B cell (primary cell): ENCODE data around the gene SCGN. TPM values are rescaled to one million over a fixed set of nuclear protein-coding genes. Genes with fewer than 3 reads are reported as not detected.

ENCODE experiments used
- ATAC-seq: fragments of 200-7000 bp; cut with Tn5 transposase; one replicate; pipeline ENCODE4 v1.10.0; 2021; ENCODE audit warnings: low read depth, mild to moderate bottlenecking, moderate number of reproducible peaks, moderate library complexity
- CTCF ChIA-PET: fragments of 350-600 bp; sonication (Branson Sonifier 250); formaldehyde crosslinking; loops from one replicate; lab custom pipeline; 2021; ENCODE audit warnings: antibody characterized with exemption, inconsistent platforms; lab: Charles Lee
- POLR2A ChIA-PET: fragments of 350-600 bp; sonication (Branson Sonifier 250); formaldehyde crosslinking; loops from one replicate; lab custom pipeline; 2021; ENCODE audit warnings: antibody characterized with exemption; lab: Charles Lee
- DNase-seq: peaks from one replicate; pipeline ENCODE4 v3.0.0; 2013
- H2AFZ ChIP-seq: 2 replicates; pipeline ENCODE4 v1.6.1; 2012; ENCODE audit warnings: mild to moderate bottlenecking, low read depth, low read length; ENCODE audit not compliant: insufficient read depth, poor library complexity, severe bottlenecking
- H3K27ac ChIP-seq, 2 donors: 1 replicate in 1 of 2; 2 replicates in 1 of 2; pipeline ENCODE4 v1.5.1; 2012 to 2013; ENCODE audit warnings: low read length in 2 of 2, mild to moderate bottlenecking in 2 of 2, moderate library complexity in 1 of 2
- H3K27me3 ChIP-seq, 4 experiments: fragments of 200-600 bp in 1 of 4; sonication (generic) in 1 of 4; replicated peaks in 1 of 4; 1 replicate in 2 of 4; 2 replicates in 2 of 4; pipeline versions ENCODE4 v1.6.1 to v1.7.0; 2013 to 2016; ENCODE audit warnings: low read length in 3 of 4, mild to moderate bottlenecking in 2 of 4, mixed read lengths in 1 of 4, moderate library complexity in 1 of 4; ENCODE audit not compliant: insufficient read depth in 4 of 4, control insufficient read depth in 3 of 4; ENCODE audit errors: control extremely low read depth in 1 of 4
- H3K36me3 ChIP-seq, 2 experiments: replicated peaks in 1 of 2; 1 replicate in 1 of 2; 2 replicates in 1 of 2; pipeline versions ENCODE4 v1.6.1 to v1.7.1; 2013; ENCODE audit warnings: low read length in 1 of 2; ENCODE audit not compliant: insufficient read depth in 2 of 2, control insufficient read depth in 1 of 2; ENCODE audit errors: control extremely low read depth in 1 of 2, extremely low read depth in 1 of 2
- H3K4me1 ChIP-seq, 2 donors: fragments of 200-600 bp in 1 of 2; sonication (generic) in 1 of 2; 1 replicate in 1 of 2; 2 replicates in 1 of 2; pipeline versions ENCODE4 v1.5.1 to v1.6.1; 2013 to 2017; ENCODE audit warnings: low read length in 2 of 2; ENCODE audit not compliant: control insufficient read depth in 2 of 2, insufficient read depth in 2 of 2
- H3K4me2 ChIP-seq: replicated peaks from 2 replicates; pipeline ENCODE3; 2012; ENCODE audit warnings: mild to moderate bottlenecking, low read depth, low read length; ENCODE audit not compliant: poor library complexity, severe bottlenecking
- H3K4me3 ChIP-seq, 5 experiments: fragments of 200-600 bp in 1 of 5; sonication (generic) in 1 of 5; 1 replicate in 3 of 5; 2 replicates in 2 of 5; pipeline versions ENCODE4 v1.5.1 to v1.7.0; 2011 to 2016; ENCODE audit warnings: low read length in 4 of 5, mild to moderate bottlenecking in 4 of 5, low read depth in 2 of 5, control low read depth in 1 of 5, moderate library complexity in 1 of 5; ENCODE audit not compliant: insufficient read depth in 1 of 5; ENCODE audit errors: control extremely low read depth in 1 of 5, extremely low read depth in 1 of 5
- H3K79me2 ChIP-seq: fragments of 200-600 bp; sonication (generic); one replicate; pipeline ENCODE4 v1.6.0; 2016; ENCODE audit warnings: low read length; ENCODE audit not compliant: control insufficient read depth, insufficient read depth
- H3K9ac ChIP-seq: fragments of 200-600 bp; sonication (generic); 2 replicates; pipeline ENCODE4 v1.6.1; 2017; ENCODE audit warnings: mild to moderate bottlenecking, low read length, moderate library complexity
- H3K9me3 ChIP-seq, 3 donors: one replicate each; pipeline versions ENCODE4 v1.6.1 to v1.7.1; 2013; ENCODE audit warnings: low read length in 2 of 3; ENCODE audit not compliant: control insufficient read depth in 2 of 3, insufficient read depth in 1 of 3; ENCODE audit errors: control extremely low read depth in 1 of 3
- H4K20me1 ChIP-seq: 2 replicates; pipeline ENCODE4 v1.6.0; 2012; ENCODE audit warnings: mild to moderate bottlenecking, low read length; ENCODE audit not compliant: insufficient read depth, control insufficient read depth, poor library complexity, severe bottlenecking
- H3K27ac Mint-ChIP-seq: one replicate; pipeline ENCODE4 v1.8.0; 2021; ENCODE audit warnings: mixed read lengths
- H3K27me3 Mint-ChIP-seq: one replicate; pipeline ENCODE4 v1.8.0; 2021; ENCODE audit warnings: mixed read lengths
- H3K4me1 Mint-ChIP-seq: one replicate; pipeline ENCODE4 v1.8.0; 2021; ENCODE audit warnings: mixed read lengths
- H3K4me3 Mint-ChIP-seq: one replicate; pipeline ENCODE4 v1.8.0; 2021; ENCODE audit warnings: mixed read lengths
- H3K9me3 Mint-ChIP-seq: one replicate; pipeline ENCODE4 v1.8.0; 2022; ENCODE audit warnings: mixed read lengths; ENCODE audit not compliant: insufficient read depth
- EZH2 ChIP-seq: IDR thresholded peaks from 2 replicates; pipeline ENCODE4 v1.6.1; 2012; ENCODE audit warnings: borderline replicate concordance, low read depth, mild to moderate bottlenecking, moderate library complexity, low read length; ENCODE audit not compliant: insufficient read depth, poor library complexity, severe bottlenecking
- WGBS: methylation state at CpG from one replicate; pipeline ENCODE4 v1.1.5; 2013; ENCODE audit warnings: missing lambda C conversion rate; ENCODE audit not compliant: insufficient coverage; 5-methylcytosine and 5-hydroxymethylcytosine counted together
- intact Hi-C: fragments of 100-400 bp; cut with micrococcal nuclease; formaldehyde crosslinking; loops from one replicate; pipeline ENCODE4 v1.10.0; 2022
- polyA plus RNA-seq: library from polyadenylated mRNA; depleted of rRNA; stranded (reverse); fragments of >200 nt; gene quantifications from 2 replicates; pipeline ENCODE4 v1.2.3, GENCODE V29; 2012
- total RNA-seq, 2 donors: library from RNA; stranded (reverse); fragments of 120-200 nt in 1 of 2; gene quantifications; 1 replicate in 1 of 2; 2 replicates in 1 of 2; pipeline versions ENCODE4 v1.2.3 to v1.2.4, GENCODE V29; 2013 to 2022
- TF ChIP-seq, protein P1 (sequence below): fragments of 200-600 bp; IDR thresholded peaks from one replicate; pipeline ENCODE4 v1.8.0; 2022; ENCODE audit warnings: antibody characterized with exemption, mild to moderate bottlenecking

Gene SCGN
- total and polyA plus RNA-seq, 2 donors (not counting 1 experiment from before 2014, with no cell fraction given), result not detected

GRCh38 chr6:25682324-25682723 is 30.3 kb downstream of the SCGN start:
- no peaks in the 10 kb centered on the region for H3K4me1 ChIP-seq

GRCh38 chr6:25684565-25684964 is 32.5 kb downstream of the SCGN start:
- no peak overlapping the region for H3K4me3 Mint-ChIP-seq
- WGBS, result no CpG with 5 or more reads among the region's 2 CpGs
- ChIA-PET CTCF (no interaction called here), POLR2A (no interaction called here)
- intact Hi-C loops, result no loop called here
- peaks cover 42% of the 10 kb centered on the region for H3K27me3 Mint-ChIP-seq
- Histone ChIP-seq H3K4me2 (no peak overlapping the region), H3K4me1 (no peaks in the 10 kb centered on the region), H3K9ac (no peak overlapping the region), H3K9me3 (no peaks in the 10 kb centered on the region), H3K27me3 (peaks cover 0 to 9% (median 2%) of the 10 kb centered on the region in 4 experiments), H3K27ac (no peak overlapping the region), H4K20me1 (no peaks in the 10 kb centered on the region), H3K4me3 (no peak overlapping the region), H3K79me2 (no peaks in the 10 kb centered on the region), H3K36me3 (no peaks in the 10 kb centered on the region), H2AFZ (no peak overlapping the region)
- TF ChIP-seq, protein P1, sequence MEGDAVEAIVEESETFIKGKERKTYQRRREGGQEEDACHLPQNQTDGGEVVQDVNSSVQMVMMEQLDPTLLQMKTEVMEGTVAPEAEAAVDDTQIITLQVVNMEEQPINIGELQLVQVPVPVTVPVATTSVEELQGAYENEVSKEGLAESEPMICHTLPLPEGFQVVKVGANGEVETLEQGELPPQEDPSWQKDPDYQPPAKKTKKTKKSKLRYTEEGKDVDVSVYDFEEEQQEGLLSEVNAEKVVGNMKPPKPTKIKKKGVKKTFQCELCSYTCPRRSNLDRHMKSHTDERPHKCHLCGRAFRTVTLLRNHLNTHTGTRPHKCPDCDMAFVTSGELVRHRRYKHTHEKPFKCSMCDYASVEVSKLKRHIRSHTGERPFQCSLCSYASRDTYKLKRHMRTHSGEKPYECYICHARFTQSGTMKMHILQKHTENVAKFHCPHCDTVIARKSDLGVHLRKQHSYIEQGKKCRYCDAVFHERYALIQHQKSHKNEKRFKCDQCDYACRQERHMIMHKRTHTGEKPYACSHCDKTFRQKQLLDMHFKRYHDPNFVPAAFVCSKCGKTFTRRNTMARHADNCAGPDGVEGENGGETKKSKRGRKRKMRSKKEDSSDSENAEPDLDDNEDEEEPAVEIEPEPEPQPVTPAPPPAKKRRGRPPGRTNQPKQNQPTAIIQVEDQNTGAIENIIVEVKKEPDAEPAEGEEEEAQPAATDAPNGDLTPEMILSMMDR, result no peak
- TF ChIP-seq EZH2, result no peak
- peaks cover 3% of the 10 kb centered on the region for H3K9me3 Mint-ChIP-seq
- DNase-seq (no peak), ATAC-seq (no peak)
- no peak overlapping the region for H3K27ac Mint-ChIP-seq
- no peaks in the 10 kb centered on the region for H3K4me1 Mint-ChIP-seq

More at GRCh38 chr6:25682324-25682723, 30.3 kb downstream of the SCGN start:
- no peaks in the 10 kb centered on the region for H3K9me3 ChIP-seq
- CTCF ChIA-PET, result no interaction called here
- H3K27ac ChIP-seq, result no peak overlapping the region
- POLR2A ChIA-PET, result no interaction called here
- H3K4me3 Mint-ChIP-seq, result no peak overlapping the region
- TF ChIP-seq, protein P1, result no peak
- no peak for TF ChIP-seq EZH2
- peaks cover 31% of the 10 kb centered on the region for H3K27me3 Mint-ChIP-seq
- 74% methylated on average over 4 of the region's 4 CpGs for WGBS
- no peaks in the 10 kb centered on the region for H3K4me1 Mint-ChIP-seq
- peaks cover 3% of the 10 kb centered on the region for H3K9me3 Mint-ChIP-seq
- H3K79me2 ChIP-seq, result no peaks in the 10 kb centered on the region
- DNase-seq (no peak), ATAC-seq (no peak)
- H3K27ac Mint-ChIP-seq, result no peak overlapping the region
- no peak overlapping the region for H3K4me2 ChIP-seq
- H3K9ac ChIP-seq, result no peak overlapping the region
- intact Hi-C loops, result no loop called here
- no peak overlapping the region for H2AFZ ChIP-seq
- H3K36me3 ChIP-seq, result no peaks in the 10 kb centered on the region
- peaks cover 0 to 14% (median 2%) of the 10 kb centered on the region in 4 experiments for H3K27me3 ChIP-seq
- H4K20me1 ChIP-seq, result no peaks in the 10 kb centered on the region
- no peak overlapping the region for H3K4me3 ChIP-seq
